Smooth muscle cell (in vitro differentiated cells): ENCODE data around the gene DPAGT1. TPM values are rescaled to one million over a fixed set of nuclear protein-coding genes. Genes with fewer than 3 reads are reported as not detected.

Source experiments
- DNase-seq: peaks from one replicate; lab custom pipeline; 2025; ENCODE audit not compliant: unreplicated experiment; lab: John Stamatoyannopoulos, UW
- H2AFZ ChIP-seq: fragments of 200-600 bp; sonication (generic); 2 replicates; pipeline ENCODE4 v1.6.0; 2016; ENCODE audit warnings: antibody characterized with exemption, low read depth, mild to moderate bottlenecking
- H3F3A ChIP-seq: fragments of 200-600 bp; sonication (generic); 2 replicates; pipeline ENCODE4 v1.6.0; 2017; ENCODE audit warnings: antibody characterized with exemption, low read depth
- H3K27ac ChIP-seq: fragments of 200-600 bp; sonication (generic); 2 replicates; pipeline ENCODE4 v1.5.1; 2016; ENCODE audit warnings: low read depth, mild to moderate bottlenecking
- H3K27me3 ChIP-seq: fragments of 200-600 bp; sonication (generic); 2 replicates; pipeline ENCODE4 v1.6.1; 2016; ENCODE audit warnings: low read depth, mild to moderate bottlenecking
- H3K36me3 ChIP-seq: fragments of 200-600 bp; sonication (generic); 2 replicates; pipeline ENCODE4 v1.5.1; 2016; ENCODE audit warnings: low read depth
- H3K4me1 ChIP-seq: fragments of 200-600 bp; sonication (generic); 2 replicates; pipeline ENCODE4 v1.5.1; 2016; ENCODE audit warnings: low read depth
- H3K4me2 ChIP-seq: fragments of 200-600 bp; sonication (generic); 2 replicates; pipeline ENCODE4 v1.6.0; 2016; ENCODE audit warnings: mild to moderate bottlenecking
- H3K4me3 ChIP-seq: fragments of 200-600 bp; sonication (generic); 2 replicates; pipeline ENCODE4 v1.5.1; 2016; ENCODE audit warnings: mild to moderate bottlenecking
- H3K79me2 ChIP-seq: fragments of 200-600 bp; sonication (generic); 2 replicates; pipeline ENCODE4 v1.6.0; 2016; ENCODE audit warnings: low read depth, mild to moderate bottlenecking
- H3K9ac ChIP-seq: fragments of 200-600 bp; sonication (generic); 2 replicates; pipeline ENCODE4 v1.6.0; 2016; ENCODE audit warnings: low read depth
- H3K9me3 ChIP-seq: fragments of 200-600 bp; sonication (generic); replicated peaks from 2 replicates; pipeline ENCODE4 v1.5.1; 2016; ENCODE audit warnings: low read depth
- H4K20me1 ChIP-seq: fragments of 200-600 bp; sonication (generic); 2 replicates; pipeline ENCODE4 v1.6.0; 2016; ENCODE audit warnings: low read depth
- CTCF ChIP-seq: fragments of 200-600 bp; sonication (generic); IDR thresholded peaks from 2 replicates; pipeline ENCODE4 v1.5.1; 2017; ENCODE audit warnings: borderline replicate concordance, mild to moderate bottlenecking, antibody characterized with exemption; ENCODE audit not compliant: insufficient read depth, poor library complexity, severe bottlenecking
- WGBS: methylation state at CpG from one replicate; pipeline ENCODE4 v1.1.7; 2016; ENCODE audit warnings: low lambda C conversion rate; 5-methylcytosine and 5-hydroxymethylcytosine counted together
- polyA plus RNA-seq: library from polyadenylated mRNA; unstranded; fragments of >200 nt; fragmentation: Nextera tagmentation; extraction: Ambion mirVana; gene quantifications from 2 replicates; pipeline ENCODE4 v1.2.1, GENCODE V29; 2016
- total RNA-seq: library from RNA; depleted of rRNA; stranded (reverse); fragments of >200 nt; gene quantifications from 2 replicates; pipeline ENCODE4 v1.2.3, GENCODE V29; 2014

Gene DPAGT1
- total and polyA plus RNA-seq, 2 experiments from 2014 or later, result 40.5 to 73.7 TPM

- H3K9me3 ChIP-seq, result no peaks in the 10 kb centered on the region
- peak overlapping the region; percentile 98 for H3K4me2 ChIP-seq
- H3K27me3 ChIP-seq, result no peaks in the 10 kb centered on the region
- peak overlapping the region; percentile 97 for H3K9ac ChIP-seq
- no peaks in the 10 kb centered on the region for H4K20me1 ChIP-seq
- H3K36me3 ChIP-seq, result no peaks in the 10 kb centered on the region
- H3K27ac ChIP-seq, result peak overlapping the region; percentile 99
- 1% methylated on average over 28 of the region's 29 CpGs for WGBS
- no peak for TF ChIP-seq CTCF
- peaks cover 18% of the 10 kb centered on the region for H3F3A ChIP-seq
- peak overlapping the region; percentile 81 for H3K4me3 ChIP-seq
- H3K79me2 ChIP-seq, result peaks cover 11% of the 10 kb centered on the region
- H2AFZ ChIP-seq, result peak overlapping the region; percentile 97
- DNase-seq, result no peak
- H3K4me1 ChIP-seq, result peaks cover 12% of the 10 kb centered on the region
These were observed 477 bp downstream of the DPAGT1 start for GRCh38 chr11:119100994-119101758.

- Histone ChIP-seq H3F3A (peaks cover 23% of the 10 kb centered on the region), H3K9ac (peak overlapping the region; percentile 97), H3K4me3 (peak overlapping the region; percentile 81), H3K27ac (no peak overlapping the region), H3K79me2 (peaks cover 11% of the 10 kb centered on the region), H3K4me1 (peaks cover 12% of the 10 kb centered on the region), H3K4me2 (peak overlapping the region; percentile 98), H3K27me3 (no peaks in the 10 kb centered on the region), H4K20me1 (peaks cover 3% of the 10 kb centered on the region), H3K9me3 (no peaks in the 10 kb centered on the region), H3K36me3 (no peaks in the 10 kb centered on the region), H2AFZ (no peak overlapping the region)
- 39% methylated on average over 11 of the region's 11 CpGs for WGBS
- peak; percentile 34 for TF ChIP-seq CTCF
- no peak for DNase-seq
These were observed 1.2 kb downstream of the DPAGT1 start for GRCh38 chr11:119100246-119100970.

- Histone ChIP-seq H3K27me3 (no peaks in the 10 kb centered on the region), H3K4me1 (peaks cover 12% of the 10 kb centered on the region), H3K36me3 (no peaks in the 10 kb centered on the region), H3K4me2 (no peak overlapping the region), H3F3A (peaks cover 23% of the 10 kb centered on the region), H3K9ac (no peak overlapping the region), H4K20me1 (peaks cover 3% of the 10 kb centered on the region), H2AFZ (no peak overlapping the region), H3K4me3 (no peak overlapping the region), H3K27ac (no peak overlapping the region), H3K9me3 (no peaks in the 10 kb centered on the region), H3K79me2 (peaks cover 12% of the 10 kb centered on the region)
- no peak for DNase-seq
- no peak for TF ChIP-seq CTCF
- 95% methylated on average over 6 of the region's 6 CpGs for WGBS
These were observed 1.9 kb downstream of the DPAGT1 start for GRCh38 chr11:119099711-119100110.
